ENCODE data around the gene DMRT1. TPM values are rescaled to one million over a fixed set of nuclear protein-coding genes. Genes with fewer than 3 reads are reported as not detected.

DMRT1 gene
- total RNA-seq, 1 donor from 2014 or later, result not detected

GRCh38 chr9:843427-843785 is 1.9 kb downstream of the DMRT1 start:
- TF ChIP-seq CTCF (IDR thresholded peaks at IDR 0.05; ENCODE audit: unreplicated experiment), result no peak

GRCh38 chr9:846852-847251 is 5.4 kb downstream of the DMRT1 start:
- DNase-seq (ENCODE audit: low spot score, unreplicated experiment), result no peak
- no peaks in the 10 kb centered on the region for H3K9me3 Mint-ChIP-seq (ENCODE audit: low read depth)
- H3K27ac Mint-ChIP-seq, result no peak overlapping the region
- peaks cover 1% of the 10 kb centered on the region for H3K4me1 Mint-ChIP-seq (ENCODE audit: low read depth)
- H3K27me3 Mint-ChIP-seq, result peaks cover 64% of the 10 kb centered on the region
- peak; percentile 10 for TF ChIP-seq CTCF (IDR thresholded peaks at IDR 0.05; ENCODE audit: unreplicated experiment)
- no peak overlapping the region for H3K4me3 Mint-ChIP-seq (ENCODE audit: low read depth)
- no peaks in the 10 kb centered on the region for H3K36me3 Mint-ChIP-seq (ENCODE audit: insufficient read depth)

More at GRCh38 chr9:843427-843785, 1.9 kb downstream of the DMRT1 start:
- Mint-ChIP-seq H3K36me3 (ENCODE audit: insufficient read depth) (no peaks in the 10 kb centered on the region), H3K4me3 (ENCODE audit: low read depth) (no peak overlapping the region), H3K4me1 (ENCODE audit: low read depth) (peaks cover 3% of the 10 kb centered on the region), H3K27me3 (peaks cover 82% of the 10 kb centered on the region), H3K9me3 (ENCODE audit: low read depth) (no peaks in the 10 kb centered on the region), H3K27ac (peak overlapping the region; percentile 13)
- no peak for DNase-seq (ENCODE audit: low spot score, unreplicated experiment)

GRCh38 chr9:847505-847904 is 6.0 kb downstream of the DMRT1 start:
- no peak for TF ChIP-seq CTCF (IDR thresholded peaks at IDR 0.05; ENCODE audit: unreplicated experiment)
- DNase-seq (ENCODE audit: low spot score, unreplicated experiment), result no peak
- no peaks in the 10 kb centered on the region for H3K9me3 Mint-ChIP-seq (ENCODE audit: low read depth)

GRCh38 chr9:849431-849830 is 7.9 kb downstream of the DMRT1 start:
- H3K9me3 Mint-ChIP-seq (ENCODE audit: low read depth), result no peaks in the 10 kb centered on the region
- DNase-seq (ENCODE audit: low spot score, unreplicated experiment), result no peak
- peaks cover 42% of the 10 kb centered on the region for H3K27me3 Mint-ChIP-seq

More at GRCh38 chr9:847505-847904, 6.0 kb downstream of the DMRT1 start:
- no peaks in the 10 kb centered on the region for H3K36me3 Mint-ChIP-seq (ENCODE audit: insufficient read depth)
- H3K27me3 Mint-ChIP-seq, result peaks cover 60% of the 10 kb centered on the region
- no peak overlapping the region for H3K4me3 Mint-ChIP-seq (ENCODE audit: low read depth)
- H3K4me1 Mint-ChIP-seq (ENCODE audit: low read depth), result peaks cover 4% of the 10 kb centered on the region
- H3K27ac Mint-ChIP-seq, result no peak overlapping the region

GRCh38 chr9:852539-852938 is 11.0 kb downstream of the DMRT1 start:
- Mint-ChIP-seq H3K36me3 (ENCODE audit: insufficient read depth) (no peaks in the 10 kb centered on the region), H3K27ac (no peak overlapping the region), H3K9me3 (ENCODE audit: low read depth) (no peaks in the 10 kb centered on the region), H3K4me1 (ENCODE audit: low read depth) (peaks cover 6% of the 10 kb centered on the region), H3K4me3 (ENCODE audit: low read depth) (no peak overlapping the region), H3K27me3 (peaks cover 15% of the 10 kb centered on the region)
- no peak for TF ChIP-seq CTCF (IDR thresholded peaks at IDR 0.05; ENCODE audit: unreplicated experiment)
- no peak for DNase-seq (ENCODE audit: low spot score, unreplicated experiment)

More at GRCh38 chr9:849431-849830, 7.9 kb downstream of the DMRT1 start:
- H3K4me3 Mint-ChIP-seq (ENCODE audit: low read depth), result no peak overlapping the region
- no peaks in the 10 kb centered on the region for H3K36me3 Mint-ChIP-seq (ENCODE audit: insufficient read depth)
- no peak overlapping the region for H3K27ac Mint-ChIP-seq
- H3K4me1 Mint-ChIP-seq (ENCODE audit: low read depth), result peaks cover 6% of the 10 kb centered on the region
- TF ChIP-seq CTCF (IDR thresholded peaks at IDR 0.05; ENCODE audit: unreplicated experiment), result no peak

Data from progenitor cell of endocrine pancreas (in vitro differentiated cells).